NT2/D1 (cell line): Measurements from ENCODE around the gene PITPNM2.

Experiments used
- SUZ12 ChIP-seq: IDR thresholded peaks from 2 replicates; pipeline ENCODE4 v1.6.1; 2011; ENCODE audit not compliant: insufficient read length, insufficient read depth; ENCODE audit errors: extremely low read depth
- YY1 ChIP-seq: IDR thresholded peaks from 2 replicates; pipeline ENCODE4 v1.6.1; 2011; ENCODE audit not compliant: insufficient read length, insufficient read depth

DNA sequence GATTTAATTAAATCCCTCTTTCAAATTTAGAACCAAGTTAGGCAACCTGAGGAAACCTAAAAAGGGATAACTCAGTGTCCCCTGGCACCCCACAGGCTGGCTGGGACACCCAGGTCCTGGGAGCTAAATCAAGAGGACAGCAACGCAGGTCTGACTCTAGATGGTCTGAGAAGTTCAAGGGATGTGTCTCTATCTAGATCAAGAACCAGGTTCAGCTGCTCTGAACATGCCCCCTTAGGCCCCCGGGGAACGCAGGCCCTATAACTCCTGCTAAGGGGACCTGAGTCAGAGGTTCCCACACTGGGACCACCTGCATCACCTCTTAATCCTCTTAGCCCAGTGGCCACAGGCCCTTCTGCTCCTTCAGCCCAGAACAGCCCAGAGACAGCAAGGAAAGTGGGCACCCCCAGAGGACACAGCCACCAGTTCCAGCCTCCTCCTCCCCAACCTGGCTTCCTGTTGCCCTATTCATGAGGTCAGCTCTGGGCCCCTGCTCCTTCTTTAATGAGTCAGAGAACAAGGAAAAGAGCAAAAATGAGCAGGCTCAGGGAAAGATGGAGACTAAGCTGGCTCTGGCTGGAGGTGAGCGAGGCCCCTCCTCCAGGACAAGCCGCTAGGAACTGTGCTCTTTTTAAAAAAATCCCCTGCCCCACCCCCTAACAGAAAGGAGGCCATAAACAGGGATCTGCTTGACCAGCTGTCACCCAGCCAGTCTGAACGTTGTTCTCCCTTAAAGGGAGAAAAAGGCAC, 10.8 kb downstream of the PITPNM2 start:
- TF ChIP-seq SUZ12 (no peak), YY1 (no peak)
